H9 (cell line): ENCODE results near the gene DIP2C. TPM values are rescaled to one million over a fixed set of nuclear protein-coding genes. Genes with fewer than 3 reads are reported as not detected.
"Not testable (repeated sequence)": the region's sequence is repeated elsewhere in the genome, so short reads cannot be mapped to it uniquely, and the experiment has no call there.

Experiments
- DNase-seq: peaks from one replicate; pipeline ENCODE4 v3.0.0-alpha.2; 2017
- H2AFZ ChIP-seq: one replicate; pipeline ENCODE4 v1.6.1; 2013; ENCODE audit warnings: mild to moderate bottlenecking, low read length, control low read depth, moderate library complexity
- H2AK5ac ChIP-seq: 2 replicates; pipeline ENCODE4 v1.6.1; 2013; ENCODE audit warnings: low read length, control low read depth, mixed read lengths; ENCODE audit not compliant: insufficient read length
- H2BK120ac ChIP-seq: one replicate; pipeline ENCODE4 v1.6.1; 2013; ENCODE audit warnings: low read depth, mild to moderate bottlenecking, low read length, control low read depth, inconsistent platforms; ENCODE audit not compliant: poor library complexity, severe bottlenecking
- H2BK12ac ChIP-seq: 2 replicates; pipeline ENCODE4 v1.6.1; 2013; ENCODE audit warnings: low read length, control low read depth, mixed read lengths, low read depth; ENCODE audit not compliant: insufficient read length
- H2BK15ac ChIP-seq: 2 replicates; pipeline ENCODE4 v1.6.1; 2013; ENCODE audit warnings: low read depth, low read length, control low read depth
- H2BK20ac ChIP-seq: one replicate; pipeline ENCODE4 v1.6.1; 2013; ENCODE audit warnings: low read depth, mild to moderate bottlenecking, low read length, control low read depth, inconsistent platforms; ENCODE audit not compliant: poor library complexity, severe bottlenecking
- H2BK5ac ChIP-seq: 2 replicates; pipeline ENCODE4 v1.6.1; 2013; ENCODE audit warnings: low read length, control low read depth, mixed read lengths; ENCODE audit not compliant: insufficient read length
- H3K14ac ChIP-seq: 2 replicates; pipeline ENCODE4 v1.6.1; 2013; ENCODE audit warnings: low read length, control low read depth; ENCODE audit not compliant: insufficient read depth
- H3K18ac ChIP-seq: 2 replicates; pipeline ENCODE4 v1.6.1; 2013; ENCODE audit warnings: low read depth, mild to moderate bottlenecking, mixed read lengths, low read length, control low read depth; ENCODE audit not compliant: insufficient read length
- H3K23ac ChIP-seq: 2 replicates; pipeline ENCODE4 v1.6.1; 2013; ENCODE audit warnings: low read length, control low read depth, mixed read lengths, low read depth; ENCODE audit not compliant: insufficient read length
- H3K23me2 ChIP-seq: 2 replicates; pipeline ENCODE4 v1.6.1; 2013; ENCODE audit warnings: low read depth, mild to moderate bottlenecking, mixed read lengths, low read length, control low read depth; ENCODE audit not compliant: insufficient read length, poor library complexity, severe bottlenecking
- H3K27ac ChIP-seq: 2 replicates; pipeline ENCODE4 v1.5.1; 2013; ENCODE audit warnings: low read length, control low read depth, mixed read lengths, low read depth; ENCODE audit not compliant: insufficient read length
- H3K27me3 ChIP-seq: 2 replicates; pipeline ENCODE4 v1.6.1; 2013; ENCODE audit warnings: low read length, control low read depth, inconsistent platforms; ENCODE audit not compliant: insufficient read depth
- H3K4ac ChIP-seq: 2 replicates; pipeline ENCODE4 v1.6.1; 2013; ENCODE audit warnings: low read depth, mild to moderate bottlenecking, control low read depth, inconsistent platforms, low read length, moderate library complexity
- H3K4me1 ChIP-seq: 2 replicates; pipeline ENCODE4 v1.6.1; 2013; ENCODE audit warnings: low read length, control low read depth, inconsistent platforms; ENCODE audit not compliant: insufficient read depth
- H3K4me2 ChIP-seq: 2 replicates; pipeline ENCODE4 v1.6.1; 2013; ENCODE audit warnings: low read length, control low read depth, mixed read lengths; ENCODE audit not compliant: insufficient read length, insufficient read depth
- H3K56ac ChIP-seq: 2 replicates; pipeline ENCODE4 v1.6.1; 2013; ENCODE audit warnings: low read depth, mild to moderate bottlenecking, mixed read lengths, low read length, control low read depth; ENCODE audit not compliant: insufficient read length
- H3K79me1 ChIP-seq: 2 replicates; pipeline ENCODE4 v1.6.1; 2013; ENCODE audit warnings: low read depth, mild to moderate bottlenecking, moderate library complexity, low read length, control low read depth, inconsistent platforms; ENCODE audit not compliant: insufficient read depth, poor library complexity, severe bottlenecking
- H3K79me2 ChIP-seq: 2 replicates; pipeline ENCODE4 v1.6.1; 2013; ENCODE audit warnings: low read length, control low read depth, inconsistent platforms; ENCODE audit not compliant: insufficient read depth
- H3K9ac ChIP-seq: 2 replicates; pipeline ENCODE4 v1.6.1; 2013; ENCODE audit warnings: low read length, control low read depth, mixed read lengths; ENCODE audit not compliant: insufficient read length; ENCODE audit errors: extremely low read depth
- H3K9me3 ChIP-seq: one replicate; pipeline ENCODE4 v1.6.1; 2013; ENCODE audit warnings: low read depth, low read length, inconsistent platforms; ENCODE audit not compliant: control insufficient read depth
- H3T11ph ChIP-seq: one replicate; pipeline ENCODE4 v1.6.1; 2013; ENCODE audit warnings: mild to moderate bottlenecking, low read length, control low read depth, inconsistent platforms
- H4K20me1 ChIP-seq: one replicate; pipeline ENCODE4 v1.6.1; 2013; ENCODE audit not compliant: control insufficient read depth, insufficient read length, insufficient read depth
- H4K5ac ChIP-seq: 2 replicates; pipeline ENCODE4 v1.6.1; 2013; ENCODE audit warnings: low read depth, mild to moderate bottlenecking, mixed read lengths, low read length, control low read depth; ENCODE audit not compliant: insufficient read length
- H4K8ac ChIP-seq: replicated peaks from 2 replicates; pipeline ENCODE4 v1.6.1; 2013; ENCODE audit warnings: low read length, control low read depth, mixed read lengths, low read depth; ENCODE audit not compliant: insufficient read length
- H4K91ac ChIP-seq: 2 replicates; pipeline ENCODE4 v1.6.1; 2013; ENCODE audit warnings: low read depth, mild to moderate bottlenecking, moderate library complexity, mixed read lengths, low read length, control low read depth; ENCODE audit not compliant: insufficient read length
- H3K27ac Mint-ChIP-seq, 3 experiments: 2 replicates in 2 of 3; 3 replicates in 1 of 3; pipeline ENCODE4 v1.8.0; 2020 to 2021; ENCODE audit warnings: mixed read lengths in 3 of 3, mild to moderate bottlenecking in 1 of 3, moderate library complexity in 1 of 3
- H3K27me3 Mint-ChIP-seq: 2 replicates; pipeline ENCODE4 v1.8.0; 2021; ENCODE audit warnings: low read depth, mild to moderate bottlenecking, moderate library complexity, mixed read lengths
- H3K36me3 Mint-ChIP-seq, 3 experiments: 2 replicates in 2 of 3; 3 replicates in 1 of 3; pipeline ENCODE4 v1.8.0; 2020 to 2021; ENCODE audit warnings: low read depth in 3 of 3, mixed read lengths in 3 of 3; ENCODE audit not compliant: insufficient read depth in 1 of 3
- H3K4me1 Mint-ChIP-seq, 2 experiments: 2 replicates each; pipeline ENCODE4 v1.8.0; 2020; ENCODE audit warnings: mixed read lengths in 2 of 2
- H3K4me3 Mint-ChIP-seq, 2 experiments: 2 replicates in 1 of 2; 3 replicates in 1 of 2; pipeline ENCODE4 v1.8.0; 2020 to 2021; ENCODE audit warnings: mild to moderate bottlenecking in 2 of 2, mixed read lengths in 2 of 2, moderate library complexity in 1 of 2
- H3K9me3 Mint-ChIP-seq, 2 experiments: 2 replicates in 1 of 2; 3 replicates in 1 of 2; pipeline ENCODE4 v1.8.0; 2020; ENCODE audit warnings: mild to moderate bottlenecking in 2 of 2, mixed read lengths in 2 of 2, moderate library complexity in 1 of 2
- WGBS: extraction: QIAGEN DNeasy Blood & Tissue Kit; methylation state at CpG from one replicate; pipeline ENCODE4 v1.1.7; 2013; ENCODE audit warnings: missing lambda C conversion rate, low lambda C conversion rate, mixed read lengths; ENCODE audit not compliant: insufficient read length; ENCODE audit errors: extremely low coverage; 5-methylcytosine and 5-hydroxymethylcytosine counted together
- total RNA-seq: library from RNA; stranded (reverse); gene quantifications from 2 replicates; pipeline ENCODE4 v1.2.1, GENCODE V29; 2021
- TF ChIP-seq, protein P1 (sequence below): fragments of 200-600 bp; sonication (generic); conservative IDR thresholded peaks from 3 replicates; pipeline ENCODE4 v1.8.0; 2021; ENCODE audit warnings: antibody characterized with exemption, mild to moderate bottlenecking

Gene DIP2C
- total RNA-seq, 1 experiment from 2014 or later: 7.9 TPM

DNA sequence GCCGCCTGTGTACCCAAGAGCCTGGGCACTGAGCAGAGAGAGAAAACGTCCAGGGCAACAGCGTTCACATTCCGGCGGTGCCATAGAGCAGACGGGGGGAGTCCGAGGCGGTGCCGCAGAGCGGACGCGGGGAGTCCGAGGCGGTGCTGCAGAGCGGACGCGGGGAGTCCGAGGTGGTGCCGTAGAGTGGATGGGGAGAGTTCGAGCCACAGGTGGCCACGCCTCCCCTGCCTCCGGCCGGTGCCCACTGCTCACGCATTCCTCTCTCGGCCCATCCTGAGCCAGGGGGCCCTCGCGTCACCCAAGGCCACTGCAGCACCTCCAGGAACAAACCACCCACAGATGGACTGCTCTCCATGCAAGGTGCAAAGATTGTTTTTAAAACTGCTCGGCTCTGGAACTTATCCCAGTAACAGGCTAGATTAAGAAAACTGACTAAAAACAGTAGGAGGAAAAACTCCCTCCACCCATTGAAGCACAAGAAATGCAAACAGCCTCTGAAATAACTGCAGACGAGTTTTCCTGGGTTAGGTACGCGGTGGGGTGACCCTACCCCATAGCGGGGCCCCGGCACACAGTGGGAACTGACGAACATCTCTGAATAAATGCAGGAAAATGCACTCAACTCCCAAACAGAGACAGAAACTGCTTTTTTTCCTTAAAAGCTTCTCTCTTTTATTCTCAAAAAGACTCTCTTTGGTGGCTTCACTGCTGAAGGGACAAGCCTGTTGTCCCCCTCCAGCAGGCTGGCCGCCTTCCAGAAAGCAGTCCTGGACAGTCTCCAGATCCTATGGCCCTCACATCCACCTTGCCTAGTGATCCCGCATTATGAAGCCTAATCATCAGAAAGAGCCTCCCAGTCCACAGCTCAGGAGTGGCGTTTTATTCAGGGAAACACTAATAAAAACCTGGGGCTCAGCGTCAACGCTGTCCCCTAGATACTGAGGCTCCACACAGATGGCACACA lies 55.9 kb downstream of the DIP2C start:
- Histone ChIP-seq H4K5ac (no peak overlapping the region), H2BK15ac (no peak overlapping the region), H3K27me3 (no peaks in the 10 kb centered on the region), H3K79me1 (peaks cover 3% of the 10 kb centered on the region), H3K18ac (no peak overlapping the region), H3K27ac (no peak overlapping the region), H3K4ac (no peak overlapping the region), H3K4me2 (no peak overlapping the region), H2AK5ac (no peak overlapping the region), H2BK5ac (no peak overlapping the region), H3K9ac (no peak overlapping the region), H3K23me2 (no peaks in the 10 kb centered on the region), H2BK120ac (no peak overlapping the region), H2BK12ac (no peak overlapping the region), H4K20me1 (no peaks in the 10 kb centered on the region), H3K23ac (no peak overlapping the region), H3K9me3 (no peaks in the 10 kb centered on the region), H3T11ph (no peak overlapping the region), H2BK20ac (no peak overlapping the region), H3K56ac (no peak overlapping the region), H2AFZ (no peak overlapping the region), H4K8ac (no peak overlapping the region), H3K79me2 (peaks cover 2% of the 10 kb centered on the region; the same call in 1 of the 2 replicates), H3K4me1 (peaks cover 2% of the 10 kb centered on the region; the same call in 1 of the 2 replicates), H3K14ac (no peak overlapping the region), H4K91ac (no peak overlapping the region)
- Mint-ChIP-seq H3K36me3 (peaks cover 0 to 3% (median 0%) of the 10 kb centered on the region in 3 experiments; a peak in 1 of 7 replicates), H3K4me1 (peaks cover 19 to 23% of the 10 kb centered on the region in 2 experiments), H3K27me3 (no peaks in the 10 kb centered on the region), H3K4me3 (no peak overlapping the region), H3K27ac (peak overlapping the region in 1 of 3 experiments; percentile 59; a peak in 2 of 7 replicates), H3K9me3 (no peaks in the 10 kb centered on the region)
- DNase-seq: no peak
- TF ChIP-seq, protein P1, sequence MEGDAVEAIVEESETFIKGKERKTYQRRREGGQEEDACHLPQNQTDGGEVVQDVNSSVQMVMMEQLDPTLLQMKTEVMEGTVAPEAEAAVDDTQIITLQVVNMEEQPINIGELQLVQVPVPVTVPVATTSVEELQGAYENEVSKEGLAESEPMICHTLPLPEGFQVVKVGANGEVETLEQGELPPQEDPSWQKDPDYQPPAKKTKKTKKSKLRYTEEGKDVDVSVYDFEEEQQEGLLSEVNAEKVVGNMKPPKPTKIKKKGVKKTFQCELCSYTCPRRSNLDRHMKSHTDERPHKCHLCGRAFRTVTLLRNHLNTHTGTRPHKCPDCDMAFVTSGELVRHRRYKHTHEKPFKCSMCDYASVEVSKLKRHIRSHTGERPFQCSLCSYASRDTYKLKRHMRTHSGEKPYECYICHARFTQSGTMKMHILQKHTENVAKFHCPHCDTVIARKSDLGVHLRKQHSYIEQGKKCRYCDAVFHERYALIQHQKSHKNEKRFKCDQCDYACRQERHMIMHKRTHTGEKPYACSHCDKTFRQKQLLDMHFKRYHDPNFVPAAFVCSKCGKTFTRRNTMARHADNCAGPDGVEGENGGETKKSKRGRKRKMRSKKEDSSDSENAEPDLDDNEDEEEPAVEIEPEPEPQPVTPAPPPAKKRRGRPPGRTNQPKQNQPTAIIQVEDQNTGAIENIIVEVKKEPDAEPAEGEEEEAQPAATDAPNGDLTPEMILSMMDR: no peak
- no CpG with 5 or more reads among the region's 39 CpGs for WGBS

DNA sequence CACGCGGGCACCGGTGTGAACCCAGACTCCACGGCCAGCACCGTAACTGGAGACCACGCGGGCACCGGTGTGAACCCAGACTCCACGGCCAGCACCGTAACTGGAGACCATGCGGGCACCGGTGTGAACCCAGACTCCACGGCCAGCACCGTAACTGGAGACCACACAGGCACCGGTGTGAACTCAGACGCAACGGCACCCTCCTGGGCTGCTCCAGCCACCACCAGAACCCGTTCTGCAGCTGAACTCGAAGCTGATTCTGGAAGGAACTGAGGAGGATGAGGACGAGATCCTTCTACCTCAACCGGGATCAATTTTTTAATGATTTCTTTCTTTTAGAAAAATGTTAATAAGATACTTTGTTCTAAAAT lies 56.7 kb downstream of the DIP2C start:
- not testable (repeated sequence) for H2BK5ac ChIP-seq, H3K4me2 ChIP-seq, H3K56ac ChIP-seq, H2BK20ac ChIP-seq, H3T11ph ChIP-seq, H3K79me2 ChIP-seq, H3K27me3 ChIP-seq, H3K4me3 Mint-ChIP-seq, H4K20me1 ChIP-seq, H4K8ac ChIP-seq, H3K4ac ChIP-seq, H2BK12ac ChIP-seq, H2BK120ac ChIP-seq, H3K14ac ChIP-seq, H3K23ac ChIP-seq, DNase-seq, H3K9me3 ChIP-seq, H3K4me1 ChIP-seq, H3K27me3 Mint-ChIP-seq, H4K5ac ChIP-seq, H3K79me1 ChIP-seq, H3K9ac ChIP-seq, H2AFZ ChIP-seq, H3K27ac ChIP-seq, H2BK15ac ChIP-seq, H4K91ac ChIP-seq, H3K18ac ChIP-seq, H3K23me2 ChIP-seq, H3K9me3 Mint-ChIP-seq, H2AK5ac ChIP-seq, H3K36me3 Mint-ChIP-seq
- Mint-ChIP-seq H3K4me1 (peaks cover 17 to 21% of the 10 kb centered on the region in 2 experiments), H3K27ac (peak overlapping the region in 1 of 3 experiments; percentile 59; a peak in 1 of 7 replicates)
- no CpG with 5 or more reads among the region's 21 CpGs for WGBS
